IPS-15b (cell line): ENCODE measurements around the gene TOR1B.

Experiments used
- H3K27me3 ChIP-seq: one replicate; pipeline ENCODE4 v1.6.1; 2013; ENCODE audit warnings: low read length; ENCODE audit not compliant: control insufficient read depth, insufficient read depth
- H3K36me3 ChIP-seq: one replicate; pipeline ENCODE4 v1.6.1; 2013; ENCODE audit warnings: low read length; ENCODE audit not compliant: control insufficient read depth, insufficient read depth
- H3K4me1 ChIP-seq: one replicate; pipeline ENCODE4 v1.6.1; 2013; ENCODE audit warnings: mild to moderate bottlenecking, low read length; ENCODE audit not compliant: control insufficient read depth, insufficient read depth
- H3K4me3 ChIP-seq: one replicate; pipeline ENCODE4 v1.5.1; 2013; ENCODE audit warnings: low read depth, low read length
- H3K9ac ChIP-seq: one replicate; pipeline ENCODE4 v1.6.1; 2013; ENCODE audit warnings: low read depth, mild to moderate bottlenecking, low read length
- H3K9me3 ChIP-seq: one replicate; pipeline ENCODE4 v1.6.1; 2013; ENCODE audit warnings: mild to moderate bottlenecking, low read length; ENCODE audit not compliant: control insufficient read depth, insufficient read depth

Gene TOR1B

GRCh38 chr9:129822898-129823541, 20.0 kb downstream of the TOR1B start:
- Histone ChIP-seq H3K27me3 (no peaks in the 10 kb centered on the region), H3K9me3 (no peaks in the 10 kb centered on the region), H3K9ac (peak overlapping the region; percentile 61), H3K36me3 (peaks cover 23% of the 10 kb centered on the region), H3K4me1 (no peaks in the 10 kb centered on the region), H3K4me3 (peak overlapping the region; percentile 76)

GRCh38 chr9:129823542-129823934, 20.6 kb downstream of the TOR1B start:
- H3K4me3 ChIP-seq: peak overlapping the region; percentile 72
- H3K36me3 ChIP-seq: peaks cover 23% of the 10 kb centered on the region
- no peaks in the 10 kb centered on the region for H3K9me3 ChIP-seq
- H3K27me3 ChIP-seq: no peaks in the 10 kb centered on the region
- H3K4me1 ChIP-seq: no peaks in the 10 kb centered on the region
- peak overlapping the region; percentile 70 for H3K9ac ChIP-seq

- no peaks in the 10 kb centered on the region for H3K9me3 ChIP-seq
- no peaks in the 10 kb centered on the region for H3K4me1 ChIP-seq
- no peaks in the 10 kb centered on the region for H3K27me3 ChIP-seq
- peak within 1 kb of the TSS; percentile 76 for H3K4me3 ChIP-seq
- peaks cover 23% of the 10 kb centered on the region for H3K36me3 ChIP-seq
- peak within 1 kb of the TSS; percentile 70 for H3K9ac ChIP-seq
These were observed 21.1 kb downstream of the TOR1B start, which contains the start of gene TOR1A for GRCh38 chr9:129823935-129824601. TOR1A (minus strand) TSS chr9:129824136; CDS start chr9:129824085, 51 bp downstream.

GRCh38 chr9:129826344-129826743, 23.4 kb downstream of the TOR1B start:
- no peak overlapping the region for H3K4me3 ChIP-seq
- no peaks in the 10 kb centered on the region for H3K27me3 ChIP-seq
- H3K4me1 ChIP-seq: no peaks in the 10 kb centered on the region
- H3K36me3 ChIP-seq: peaks cover 19% of the 10 kb centered on the region
- no peak overlapping the region for H3K9ac ChIP-seq
- no peaks in the 10 kb centered on the region for H3K9me3 ChIP-seq

GRCh38 chr9:129826759-129827158, 23.8 kb downstream of the TOR1B start:
- H3K36me3 ChIP-seq: peaks cover 15% of the 10 kb centered on the region
- no peaks in the 10 kb centered on the region for H3K27me3 ChIP-seq
- no peaks in the 10 kb centered on the region for H3K4me1 ChIP-seq

GRCh38 chr9:129828051-129828450, 25.1 kb downstream of the TOR1B start:
- H3K4me3 ChIP-seq: no peak overlapping the region
- H3K4me1 ChIP-seq: no peaks in the 10 kb centered on the region
- H3K9me3 ChIP-seq: no peaks in the 10 kb centered on the region
- H3K36me3 ChIP-seq: peaks cover 14% of the 10 kb centered on the region
- H3K27me3 ChIP-seq: no peaks in the 10 kb centered on the region
- no peak overlapping the region for H3K9ac ChIP-seq

More at GRCh38 chr9:129826759-129827158, 23.8 kb downstream of the TOR1B start:
- H3K9ac ChIP-seq: no peak overlapping the region
- H3K4me3 ChIP-seq: no peak overlapping the region
- H3K9me3 ChIP-seq: no peaks in the 10 kb centered on the region

- H3K9ac ChIP-seq: no peak overlapping the region
- peaks cover 14% of the 10 kb centered on the region for H3K36me3 ChIP-seq
- H3K9me3 ChIP-seq: no peaks in the 10 kb centered on the region
- no peak overlapping the region for H3K4me3 ChIP-seq
- no peaks in the 10 kb centered on the region for H3K27me3 ChIP-seq
- no peaks in the 10 kb centered on the region for H3K4me1 ChIP-seq
These were observed 26.0 kb downstream of the TOR1B start for GRCh38 chr9:129828969-129829368.

- peaks cover 14% of the 10 kb centered on the region for H3K36me3 ChIP-seq
- peaks cover 11% of the 10 kb centered on the region for H3K4me1 ChIP-seq
- H3K9me3 ChIP-seq: no peaks in the 10 kb centered on the region
- no peak overlapping the region for H3K4me3 ChIP-seq
- no peak overlapping the region for H3K9ac ChIP-seq
- no peaks in the 10 kb centered on the region for H3K27me3 ChIP-seq
These were observed 30.0 kb downstream of the TOR1B start for GRCh38 chr9:129832982-129833381.

GRCh38 chr9:129834489-129835127, 31.6 kb downstream of the TOR1B start:
- no peaks in the 10 kb centered on the region for H3K27me3 ChIP-seq
- peaks cover 6% of the 10 kb centered on the region for H3K36me3 ChIP-seq

GRCh38 chr9:129835128-129835859, 32.3 kb downstream of the TOR1B start, which contains the start of the genes C9orf78 and USP20:
C9orf78 (minus strand) TSS chr9:129835275; CDS start chr9:129835221, 54 bp downstream.
USP20 (plus strand) TSS chr9:129835458; CDS start chr9:129852556, 17,098 bp downstream.
- Histone ChIP-seq H3K4me3 (peak within 1 kb of the TSS; percentile 85), H3K36me3 (peaks cover 6% of the 10 kb centered on the region), H3K9me3 (no peaks in the 10 kb centered on the region), H3K4me1 (peaks cover 15% of the 10 kb centered on the region), H3K9ac (peak within 1 kb of the TSS; percentile 47), H3K27me3 (no peaks in the 10 kb centered on the region)

More at GRCh38 chr9:129834489-129835127, 31.6 kb downstream of the TOR1B start:
- peak overlapping the region; percentile 24 for H3K9ac ChIP-seq
- peak overlapping the region; percentile 85 for H3K4me3 ChIP-seq
- peaks cover 15% of the 10 kb centered on the region for H3K4me1 ChIP-seq
- no peaks in the 10 kb centered on the region for H3K9me3 ChIP-seq

GRCh38 chr9:129835860-129836223, 32.9 kb downstream of the TOR1B start:
- Histone ChIP-seq H3K4me1 (peaks cover 15% of the 10 kb centered on the region), H3K27me3 (no peaks in the 10 kb centered on the region), H3K9me3 (no peaks in the 10 kb centered on the region), H3K36me3 (peaks cover 2% of the 10 kb centered on the region), H3K9ac (peak overlapping the region; percentile 47), H3K4me3 (peak overlapping the region; percentile 77)
